MCF 10A (cell line): ENCODE data around the gene GLOD4. TPM values are rescaled to one million over a fixed set of nuclear protein-coding genes. Genes with fewer than 3 reads are reported as not detected.

Experiments
- BruUV-seq: library from RNA; stranded (reverse); fragments of 400-500 nt; replicated peaks from 2 replicates; lab custom pipeline; 2021; lab: Mats Ljungman, UMichigan
- CTCF ChIA-PET: fragments of 300-600 bp; sonication (Branson Sonifier 250); formaldehyde crosslinking; extraction: SDS; loops from one replicate; lab custom pipeline; 2021; ENCODE audit warnings: antibody characterized with exemption, inconsistent platforms; lab: Yijun Ruan, JAX
- POLR2A ChIA-PET: fragments of 300-600, 350-650 bp; sonication (Branson Sonifier 250); formaldehyde crosslinking; extraction: SDS; loops from one replicate; lab custom pipeline; 2020; ENCODE audit warnings: antibody characterized with exemption, inconsistent platforms; lab: Yijun Ruan, JAX
- DNase-seq: peaks from one replicate; pipeline ENCODE4 v3.0.0-alpha.2; 2018; ENCODE audit not compliant: unreplicated experiment
- H3K27ac Mint-ChIP-seq: one replicate; pipeline ENCODE4 v1.8.0; 2022; ENCODE audit warnings: mild to moderate bottlenecking, low read depth, mixed read lengths; ENCODE audit not compliant: unreplicated experiment
- H3K27me3 Mint-ChIP-seq: one replicate; pipeline ENCODE4 v1.8.0; 2022; ENCODE audit warnings: mixed read lengths; ENCODE audit not compliant: insufficient read depth, unreplicated experiment
- H3K36me3 Mint-ChIP-seq: one replicate; pipeline ENCODE4 v1.8.0; 2022; ENCODE audit warnings: mild to moderate bottlenecking, moderate library complexity, mixed read lengths; ENCODE audit not compliant: insufficient read depth, unreplicated experiment
- H3K4me1 Mint-ChIP-seq: one replicate; pipeline ENCODE4 v1.8.0; 2022; ENCODE audit warnings: mixed read lengths; ENCODE audit not compliant: insufficient read depth, unreplicated experiment
- H3K4me3 Mint-ChIP-seq: one replicate; pipeline ENCODE4 v1.8.0; 2022; ENCODE audit warnings: mild to moderate bottlenecking, moderate library complexity, mixed read lengths; ENCODE audit not compliant: unreplicated experiment
- H3K9me3 Mint-ChIP-seq: one replicate; pipeline ENCODE4 v1.8.0; 2022; ENCODE audit warnings: mixed read lengths; ENCODE audit not compliant: unreplicated experiment
- intact Hi-C: fragments of 100-400 bp; cut with micrococcal nuclease; formaldehyde crosslinking; loops from 2 replicates; pipeline ENCODE4 v1.14.1; 2022
- total RNA-seq: library from RNA; stranded (reverse); gene quantifications from 2 replicates; pipeline ENCODE4 v1.2.3, GENCODE V29; 2022
- TF ChIP-seq, protein P1 (sequence below): fragments of 200-600 bp; IDR thresholded peaks from one replicate; pipeline ENCODE4 v1.8.0; 2022; ENCODE audit warnings: antibody characterized with exemption, mild to moderate bottlenecking; ENCODE audit not compliant: unreplicated experiment

The GLOD4 gene
- total RNA-seq, 1 experiment from 2014 or later, result 62.6 TPM

DNA sequence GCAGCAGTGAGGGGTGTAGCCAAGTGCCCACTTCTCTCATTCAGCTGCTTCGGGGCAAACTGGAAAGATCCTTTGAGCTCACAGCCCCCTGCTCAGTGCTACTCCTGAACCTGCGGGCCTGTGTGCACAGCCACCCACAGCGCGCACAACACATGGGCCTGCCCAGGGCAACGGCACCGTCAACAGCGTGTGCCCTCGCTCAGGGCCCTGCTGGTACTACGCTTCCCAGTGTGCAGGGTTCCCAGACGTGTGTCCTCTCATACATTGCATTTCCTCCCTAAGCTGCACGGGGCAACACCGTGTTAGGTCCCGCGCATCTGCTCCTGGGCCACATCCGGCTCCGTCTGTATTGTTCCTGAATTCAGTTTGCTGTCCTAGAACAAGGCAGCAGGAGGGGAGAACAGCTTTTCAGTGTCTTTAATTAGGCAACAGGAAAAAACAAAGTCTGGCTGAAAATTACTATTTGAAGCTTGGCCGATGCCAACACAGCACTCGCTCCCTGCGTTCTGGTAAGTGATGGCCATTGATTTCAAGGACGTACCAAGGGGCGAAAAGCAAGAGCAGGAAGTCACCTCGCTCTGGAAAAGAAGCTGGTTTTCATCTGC is 15.3 kb upstream of the GLOD4 start:
- intact Hi-C loops, result no loop called here
- ChIA-PET CTCF (interaction anchor here (0.5 to 5.3 kb wide), 2 partner anchors 25 to 184 kb away, joined by 3 to 53 read pairs; partner anchors contain the start of gene NXN), POLR2A (interaction anchor here (1.1 to 4.4 kb wide), 2 partner anchors 15 to 183 kb away, joined by 3 to 17 read pairs; partner anchors contain the start of gene NXN)
- BruUV-seq, result no TSS peak
- TF ChIP-seq, protein P1, sequence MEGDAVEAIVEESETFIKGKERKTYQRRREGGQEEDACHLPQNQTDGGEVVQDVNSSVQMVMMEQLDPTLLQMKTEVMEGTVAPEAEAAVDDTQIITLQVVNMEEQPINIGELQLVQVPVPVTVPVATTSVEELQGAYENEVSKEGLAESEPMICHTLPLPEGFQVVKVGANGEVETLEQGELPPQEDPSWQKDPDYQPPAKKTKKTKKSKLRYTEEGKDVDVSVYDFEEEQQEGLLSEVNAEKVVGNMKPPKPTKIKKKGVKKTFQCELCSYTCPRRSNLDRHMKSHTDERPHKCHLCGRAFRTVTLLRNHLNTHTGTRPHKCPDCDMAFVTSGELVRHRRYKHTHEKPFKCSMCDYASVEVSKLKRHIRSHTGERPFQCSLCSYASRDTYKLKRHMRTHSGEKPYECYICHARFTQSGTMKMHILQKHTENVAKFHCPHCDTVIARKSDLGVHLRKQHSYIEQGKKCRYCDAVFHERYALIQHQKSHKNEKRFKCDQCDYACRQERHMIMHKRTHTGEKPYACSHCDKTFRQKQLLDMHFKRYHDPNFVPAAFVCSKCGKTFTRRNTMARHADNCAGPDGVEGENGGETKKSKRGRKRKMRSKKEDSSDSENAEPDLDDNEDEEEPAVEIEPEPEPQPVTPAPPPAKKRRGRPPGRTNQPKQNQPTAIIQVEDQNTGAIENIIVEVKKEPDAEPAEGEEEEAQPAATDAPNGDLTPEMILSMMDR, result no peak
- Mint-ChIP-seq H3K27me3 (no peaks in the 10 kb centered on the region), H3K9me3 (no peaks in the 10 kb centered on the region), H3K36me3 (peaks cover 26% of the 10 kb centered on the region), H3K4me1 (peaks cover 6% of the 10 kb centered on the region), H3K27ac (no peak overlapping the region), H3K4me3 (no peak overlapping the region)
- DNase-seq, result no peak

DNA sequence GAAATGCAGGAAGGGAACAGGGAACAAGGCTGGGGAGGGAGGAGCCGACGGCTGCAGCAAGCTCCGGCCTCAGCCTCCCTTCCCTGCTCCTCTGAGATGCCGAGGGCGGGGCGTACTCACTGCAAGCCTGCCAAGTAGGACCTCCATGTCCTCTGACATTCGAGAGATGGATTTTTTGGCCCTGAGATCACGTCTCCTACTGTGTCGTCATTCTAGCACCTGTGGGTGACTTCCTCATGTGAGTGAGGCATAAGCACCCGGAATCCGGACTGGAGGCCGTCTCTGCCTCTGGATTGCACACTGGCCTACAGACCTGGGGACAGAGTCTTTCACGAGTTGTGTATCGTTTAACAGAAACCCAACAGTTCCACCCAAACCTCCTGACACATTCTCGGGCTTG is 14.5 kb upstream of the GLOD4 start:
- no peak overlapping the region for H3K27ac Mint-ChIP-seq
- ChIA-PET CTCF (interaction anchor here (0.5 to 5.3 kb wide), 4 partner anchors 26 to 202 kb away, joined by 3 to 53 read pairs (median 7); partner anchors contain the start of genes NXN and TIMM22), POLR2A (interaction anchor here (4.4 kb wide), 1 partner anchor 184 kb away, joined by 17 read pairs; the partner anchor contains the start of gene NXN)
- H3K36me3 Mint-ChIP-seq, result peaks cover 31% of the 10 kb centered on the region
- DNase-seq, result no peak
- H3K4me3 Mint-ChIP-seq, result no peak overlapping the region
- no peaks in the 10 kb centered on the region for H3K27me3 Mint-ChIP-seq
- no TSS peak for BruUV-seq
- TF ChIP-seq, protein P1, result no peak
- peaks cover 6% of the 10 kb centered on the region for H3K4me1 Mint-ChIP-seq
- intact Hi-C loops, result no loop called here
- no peaks in the 10 kb centered on the region for H3K9me3 Mint-ChIP-seq

DNA sequence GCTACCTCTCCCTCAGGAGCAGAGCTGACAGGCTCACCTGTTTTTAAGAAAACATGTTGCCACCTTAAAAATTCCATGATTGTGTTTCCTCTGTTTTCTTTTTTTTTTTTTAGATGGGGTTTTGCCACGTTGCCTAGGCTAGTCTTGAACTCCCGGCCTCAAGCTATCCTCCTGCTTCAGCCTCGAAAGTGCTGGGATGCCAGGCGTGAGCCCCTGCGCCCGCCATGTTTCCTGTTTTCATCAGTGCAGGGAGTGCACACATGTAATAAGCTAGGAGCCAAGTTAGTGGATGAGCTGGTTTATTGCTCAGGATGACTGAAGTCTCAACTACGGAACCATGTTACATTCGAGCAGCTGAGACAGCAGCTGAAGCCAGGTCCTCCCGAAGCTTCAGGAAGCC is 13.6 kb upstream of the GLOD4 start:
- TF ChIP-seq, protein P1, result no peak
- POLR2A ChIA-PET, result interaction anchor here (1.1 to 4.4 kb wide), 3 partner anchors 14 to 184 kb away, joined by 3 to 17 read pairs (median 10); partner anchors contain the start of genes GLOD4, MRM3 and NXN
- Mint-ChIP-seq H3K27me3 (no peaks in the 10 kb centered on the region), H3K9me3 (no peaks in the 10 kb centered on the region), H3K27ac (no peak overlapping the region), H3K4me3 (no peak overlapping the region), H3K36me3 (peaks cover 36% of the 10 kb centered on the region), H3K4me1 (peaks cover 6% of the 10 kb centered on the region)
- DNase-seq, result no peak
- intact Hi-C loops, result loop anchor here (1.0 kb wide), 2 partner anchors 84 to 186 kb away; no protein-coding TSS in a partner anchor
- BruUV-seq, result no TSS peak
- CTCF ChIA-PET, result interaction anchor here (0.6 to 5.3 kb wide), 13 partner anchors 8 to 633 kb away, joined by 3 to 53 read pairs (median 4); partner anchors contain the start of genes NXN and TIMM22

DNA sequence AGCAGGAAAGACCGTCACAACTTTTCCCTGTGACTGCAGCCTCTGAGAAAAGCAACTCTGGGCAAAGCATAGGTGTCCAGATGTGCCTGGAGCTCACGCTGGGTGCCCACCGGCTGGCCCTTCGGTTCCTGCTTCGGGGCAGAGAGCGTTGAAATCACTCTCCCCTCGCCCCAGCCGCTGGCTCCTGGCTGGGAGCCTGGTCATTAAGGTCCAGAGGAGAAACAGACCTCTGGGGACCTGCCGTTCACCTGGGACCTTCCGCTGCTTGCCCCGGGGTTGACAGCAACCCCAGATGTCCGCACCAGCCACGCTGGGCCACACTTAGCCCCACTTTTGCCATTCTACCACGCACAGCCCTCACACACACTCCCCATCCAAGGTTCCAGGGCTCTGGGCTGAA is 13.2 kb upstream of the GLOD4 start:
- POLR2A ChIA-PET, result interaction anchor here (1.1 to 4.4 kb wide), 3 partner anchors 13 to 185 kb away, joined by 3 to 17 read pairs (median 10); partner anchors contain the start of genes GLOD4, MRM3 and NXN
- BruUV-seq, result no TSS peak
- no peak overlapping the region for H3K27ac Mint-ChIP-seq
- H3K9me3 Mint-ChIP-seq, result no peaks in the 10 kb centered on the region
- H3K4me1 Mint-ChIP-seq, result peaks cover 6% of the 10 kb centered on the region
- H3K4me3 Mint-ChIP-seq, result no peak overlapping the region
- CTCF ChIA-PET, result interaction anchor here (0.7 to 5.3 kb wide), 11 partner anchors 8 to 633 kb away, joined by 3 to 53 read pairs (median 4); partner anchors contain the start of genes NXN and TIMM22
- intact Hi-C loops, result loop anchor here (1.0 kb wide), 2 partner anchors 84 to 186 kb away; no protein-coding TSS in a partner anchor
- no peak for DNase-seq
- peaks cover 32% of the 10 kb centered on the region for H3K36me3 Mint-ChIP-seq
- no peaks in the 10 kb centered on the region for H3K27me3 Mint-ChIP-seq
- TF ChIP-seq, protein P1, result no peak
